ENCODE data around the gene TRIM2. TPM values are rescaled to one million over a fixed set of nuclear protein-coding genes. Genes with fewer than 3 reads are reported as not detected.

Gene TRIM2
- polyA plus RNA-seq, 3 donors: 0.50 to 0.96 (median 0.76) TPM

GRCh38 chr4:153189016-153189801 is 15.0 kb upstream of the TRIM2 start:
- Histone ChIP-seq H4K20me1 (ENCODE audit: insufficient read depth, low read length) (no peaks in the 10 kb centered on the region), H3K36me3 (replicated peaks in 1 of 2; ENCODE audit: control insufficient read depth in 1 of 2, insufficient read depth in 2 of 2, low read length in 2 of 2) (no peaks in the 10 kb centered on the region), H3K79me2 (ENCODE audit: insufficient read depth, low read length) (no peaks in the 10 kb centered on the region), H3K4me2 (replicated peaks; ENCODE audit: extremely low read depth, low read length, poor library complexity, severe bottlenecking) (no peak overlapping the region), H3K9me3 (replicated peaks in 1 of 2; ENCODE audit: control insufficient read depth in 1 of 2, insufficient read depth in 1 of 2, low read length in 2 of 2) (no peaks in the 10 kb centered on the region), H3K4me1 (ENCODE audit: control insufficient read depth in 1 of 2, insufficient read depth in 2 of 2, low read length in 2 of 2) (no peaks in the 10 kb centered on the region), H2AFZ (ENCODE audit: insufficient read depth, low read depth, low read length, poor library complexity, severe bottlenecking) (no peak overlapping the region), H3K4me3 (replicated peaks in 1 of 3; ENCODE audit: low read depth in 2 of 3, low read length in 3 of 3) (no peak overlapping the region), H3K27me3 (ENCODE audit: control insufficient read depth in 2 of 2, insufficient read depth in 2 of 2, low read length in 2 of 2) (peaks cover 0 to 3% of the 10 kb centered on the region in 2 donors), H3K9ac (ENCODE audit: insufficient read depth, low read length, poor library complexity, severe bottlenecking) (no peak overlapping the region), H3K27ac (ENCODE audit: low read depth in 1 of 2, low read length in 2 of 2) (no peak overlapping the region)
- peaks cover 1 to 8% (median 1%) of the 10 kb centered on the region in 3 donors for H3K27me3 Mint-ChIP-seq (ENCODE audit: low read depth in 3 of 3)
- WGBS (ENCODE audit: insufficient coverage): 66% methylated on average over 3 of the region's 11 CpGs
- no peak overlapping the region for H3K4me3 Mint-ChIP-seq
- H3K4me1 Mint-ChIP-seq: no peaks in the 10 kb centered on the region
- H3K9me3 Mint-ChIP-seq: no peaks in the 10 kb centered on the region
- DNase-seq: no peak
- intact Hi-C loops (cut with micrococcal nuclease): no loop called here
- H3K27ac Mint-ChIP-seq: no peak overlapping the region
- TF ChIP-seq CTCF (IDR thresholded peaks at IDR 0.05): no peak
- no peaks in the 10 kb centered on the region for H3K36me3 Mint-ChIP-seq

- H3K36me3 ChIP-seq (replicated peaks in 1 of 2; ENCODE audit: control insufficient read depth in 1 of 2, insufficient read depth in 2 of 2, low read length in 2 of 2): no peaks in the 10 kb centered on the region
- intact Hi-C loops (cut with micrococcal nuclease): no loop called here
- H3K9me3 Mint-ChIP-seq: no peaks in the 10 kb centered on the region
- no peaks in the 10 kb centered on the region for H3K4me1 ChIP-seq (ENCODE audit: control insufficient read depth in 1 of 2, insufficient read depth in 2 of 2, low read length in 2 of 2)
- H3K4me3 ChIP-seq (replicated peaks in 1 of 3; ENCODE audit: low read depth in 2 of 3, low read length in 3 of 3): no peak overlapping the region
- H2AFZ ChIP-seq (ENCODE audit: insufficient read depth, low read depth, low read length, poor library complexity, severe bottlenecking): no peak overlapping the region
- no peaks in the 10 kb centered on the region for H3K36me3 Mint-ChIP-seq
- no peak overlapping the region for H3K4me2 ChIP-seq (replicated peaks; ENCODE audit: extremely low read depth, low read length, poor library complexity, severe bottlenecking)
- H3K4me3 Mint-ChIP-seq: no peak overlapping the region
- no peaks in the 10 kb centered on the region for H3K9me3 ChIP-seq (replicated peaks in 1 of 2; ENCODE audit: control insufficient read depth in 1 of 2, insufficient read depth in 1 of 2, low read length in 2 of 2)
- H3K9ac ChIP-seq (ENCODE audit: insufficient read depth, low read length, poor library complexity, severe bottlenecking): no peak overlapping the region
- H3K79me2 ChIP-seq (ENCODE audit: insufficient read depth, low read length): no peaks in the 10 kb centered on the region
- WGBS (ENCODE audit: insufficient coverage): 87% methylated on average over 2 of the region's 5 CpGs
- no peak for DNase-seq
- no peak for TF ChIP-seq CTCF (IDR thresholded peaks at IDR 0.05)
- H3K27ac ChIP-seq (ENCODE audit: low read depth in 1 of 2, low read length in 2 of 2): no peak overlapping the region
- peaks cover 0 to 3% of the 10 kb centered on the region in 2 donors for H3K27me3 ChIP-seq (ENCODE audit: control insufficient read depth in 2 of 2, insufficient read depth in 2 of 2, low read length in 2 of 2)
- H3K27ac Mint-ChIP-seq: no peak overlapping the region
- H4K20me1 ChIP-seq (ENCODE audit: insufficient read depth, low read length): no peaks in the 10 kb centered on the region
- no peaks in the 10 kb centered on the region for H3K4me1 Mint-ChIP-seq
- peaks cover 0 to 5% (median 1%) of the 10 kb centered on the region in 3 donors for H3K27me3 Mint-ChIP-seq (ENCODE audit: low read depth in 3 of 3)
Observed at GRCh38 chr4:153191795-153192363, 12.4 kb upstream of the TRIM2 start.

Measured in CD14-positive monocyte (primary cell).